ENCODE results near the gene EGR4. TPM values are rescaled to one million over a fixed set of nuclear protein-coding genes. Genes with fewer than 3 reads are reported as not detected.
A peak's percentile ranks its signal among the peaks of the same experiment; 100 is the strongest.

Gene EGR4
- total and polyA plus RNA-seq, 2 donors from 2014 or later, result not detected

DNA sequence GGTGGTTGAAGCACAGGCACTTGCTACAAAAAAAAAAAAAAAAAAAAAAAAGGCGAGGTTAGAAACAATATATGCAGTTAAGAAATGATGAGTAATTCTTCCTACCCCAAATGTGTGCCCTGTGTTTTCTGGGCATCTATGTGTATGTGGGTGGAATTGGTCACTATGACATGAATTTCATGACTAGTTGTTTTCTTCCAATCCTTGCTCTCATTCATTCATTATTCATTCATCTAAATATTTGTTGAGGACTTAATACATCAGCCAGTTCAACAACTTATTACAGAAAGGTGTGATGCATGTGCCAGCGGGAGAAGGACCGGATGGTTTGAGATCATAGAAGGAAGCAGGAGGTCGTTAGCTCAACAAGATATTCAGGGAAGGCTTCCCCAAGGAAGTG, 8.3 kb upstream of the EGR4 start:
- H3K27me3 ChIP-seq (ENCODE audit: control insufficient read depth, insufficient read depth, low read length), result no peaks in the 10 kb centered on the region
- no peak for DNase-seq

GRCh38 chr2:73300926-73301325, 7.6 kb upstream of the EGR4 start:
- intact Hi-C loops (cut with DNase I), result no loop called here
- Histone ChIP-seq H3K4me3 (ENCODE audit: low read length in 3 of 3) (no peak overlapping the region), H3K9ac (ENCODE audit: low read length in 3 of 3) (no peak overlapping the region), H3K9me3 (ENCODE audit: control insufficient read depth in 2 of 3, insufficient read depth in 1 of 3, low read length in 3 of 3) (no peaks in the 10 kb centered on the region), H3K4me1 (ENCODE audit: control insufficient read depth in 2 of 3, insufficient read depth in 2 of 3, low read depth in 1 of 3, low read length in 3 of 3) (no peaks in the 10 kb centered on the region), H3K27ac (ENCODE audit: low read depth in 2 of 2, low read length in 2 of 2) (no peak overlapping the region), H3K27me3 (ENCODE audit: control insufficient read depth, insufficient read depth, low read length) (no peaks in the 10 kb centered on the region), H3K36me3 (ENCODE audit: control insufficient read depth in 2 of 3, insufficient read depth in 3 of 3, low read length in 3 of 3) (no peaks in the 10 kb centered on the region)
- FAIRE-seq (no peak), DNase-seq (no peak)
- no peak for TF ChIP-seq CTCF (IDR thresholded peaks at IDR 0.05; ENCODE audit: borderline replicate concordance, extremely low read depth, insufficient read depth)

More for the DNA sequence above, 8.3 kb upstream of the EGR4 start:
- H3K27ac ChIP-seq (ENCODE audit: low read depth in 2 of 2, low read length in 2 of 2), result no peak overlapping the region
- H3K4me3 ChIP-seq (ENCODE audit: low read length in 3 of 3), result no peak overlapping the region
- no peaks in the 10 kb centered on the region for H3K36me3 ChIP-seq (ENCODE audit: control insufficient read depth in 2 of 3, insufficient read depth in 3 of 3, low read length in 3 of 3)
- H3K4me1 ChIP-seq (ENCODE audit: control insufficient read depth in 2 of 3, insufficient read depth in 2 of 3, low read depth in 1 of 3, low read length in 3 of 3), result no peaks in the 10 kb centered on the region
- no peaks in the 10 kb centered on the region for H3K9me3 ChIP-seq (ENCODE audit: control insufficient read depth in 2 of 3, insufficient read depth in 1 of 3, low read length in 3 of 3)
- no peak for TF ChIP-seq CTCF (IDR thresholded peaks at IDR 0.05; ENCODE audit: borderline replicate concordance, extremely low read depth, insufficient read depth)
- intact Hi-C loops (cut with DNase I), result no loop called here
- no peak overlapping the region for H3K9ac ChIP-seq (ENCODE audit: low read length in 3 of 3)
- FAIRE-seq, result no peak

- Histone ChIP-seq H3K9me3 (ENCODE audit: control insufficient read depth in 2 of 3, insufficient read depth in 1 of 3, low read length in 3 of 3) (no peaks in the 10 kb centered on the region), H3K4me1 (ENCODE audit: control insufficient read depth in 2 of 3, insufficient read depth in 2 of 3, low read depth in 1 of 3, low read length in 3 of 3) (no peaks in the 10 kb centered on the region), H3K27me3 (ENCODE audit: control insufficient read depth, insufficient read depth, low read length) (peaks cover 27% of the 10 kb centered on the region), H3K27ac (ENCODE audit: low read depth in 2 of 2, low read length in 2 of 2) (no peak overlapping the region), H3K9ac (ENCODE audit: low read length in 3 of 3) (no peak overlapping the region), H3K4me3 (ENCODE audit: low read length in 3 of 3) (no peak overlapping the region), H3K36me3 (ENCODE audit: control insufficient read depth in 2 of 3, insufficient read depth in 3 of 3, low read length in 3 of 3) (no peaks in the 10 kb centered on the region)
- intact Hi-C loops (cut with DNase I), result no loop called here
- TF ChIP-seq CTCF (IDR thresholded peaks at IDR 0.05; ENCODE audit: borderline replicate concordance, extremely low read depth, insufficient read depth), result no peak
- FAIRE-seq (no peak), DNase-seq (no peak)
Measured at GRCh38 chr2:73297586-73297985, 4.2 kb upstream of the EGR4 start.

DNA sequence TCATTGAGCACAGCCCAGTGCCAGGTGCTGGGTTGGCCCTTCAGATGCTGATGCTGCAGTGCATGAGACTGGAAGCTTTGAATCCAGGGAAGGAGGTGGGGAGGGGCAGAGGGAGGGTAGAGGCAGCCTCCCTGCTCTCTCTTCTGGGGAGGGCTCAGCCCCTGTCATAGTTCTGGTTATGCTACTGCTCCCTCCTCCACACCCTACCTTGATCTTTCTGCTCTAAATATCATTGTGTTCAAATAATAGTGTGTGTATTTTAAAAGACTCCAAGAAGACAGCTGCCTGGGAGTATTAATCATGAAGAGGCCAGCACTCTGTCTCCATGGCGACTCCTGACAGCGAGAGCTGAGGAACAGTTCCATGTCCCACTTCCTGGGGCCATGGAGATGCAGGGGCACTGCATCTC, 3.8 kb upstream of the EGR4 start:
- no peak for TF ChIP-seq CTCF (IDR thresholded peaks at IDR 0.05; ENCODE audit: borderline replicate concordance, extremely low read depth, insufficient read depth)
- H3K9me3 ChIP-seq (ENCODE audit: control insufficient read depth in 2 of 3, insufficient read depth in 1 of 3, low read length in 3 of 3), result no peaks in the 10 kb centered on the region
- no peak overlapping the region for H3K9ac ChIP-seq (ENCODE audit: low read length in 3 of 3)
- peaks cover 29% of the 10 kb centered on the region for H3K27me3 ChIP-seq (ENCODE audit: control insufficient read depth, insufficient read depth, low read length)
- no peak overlapping the region for H3K27ac ChIP-seq (ENCODE audit: low read depth in 2 of 2, low read length in 2 of 2)
- H3K4me3 ChIP-seq (ENCODE audit: low read length in 3 of 3), result no peak overlapping the region
- FAIRE-seq, result no peak
- intact Hi-C loops (cut with DNase I), result no loop called here
- no peaks in the 10 kb centered on the region for H3K4me1 ChIP-seq (ENCODE audit: control insufficient read depth in 2 of 3, insufficient read depth in 2 of 3, low read depth in 1 of 3, low read length in 3 of 3)
- no peaks in the 10 kb centered on the region for H3K36me3 ChIP-seq (ENCODE audit: control insufficient read depth in 2 of 3, insufficient read depth in 3 of 3, low read length in 3 of 3)
- peak in 1 of 5 donors; percentile 21 for DNase-seq
